ENCODE results near the gene C14orf93. TPM values are rescaled to one million over a fixed set of nuclear protein-coding genes. Genes with fewer than 3 reads are reported as not detected.
A peak's percentile ranks its signal among the peaks of the same experiment; 100 is the strongest.

C14orf93 gene
- total and polyA plus RNA-seq, 9 of the 15 experiments (the other 6 are each of a cell fraction or from before 2014, with no cell fraction given) = 2.2 to 22.4 (median 16.1) TPM

DNA sequence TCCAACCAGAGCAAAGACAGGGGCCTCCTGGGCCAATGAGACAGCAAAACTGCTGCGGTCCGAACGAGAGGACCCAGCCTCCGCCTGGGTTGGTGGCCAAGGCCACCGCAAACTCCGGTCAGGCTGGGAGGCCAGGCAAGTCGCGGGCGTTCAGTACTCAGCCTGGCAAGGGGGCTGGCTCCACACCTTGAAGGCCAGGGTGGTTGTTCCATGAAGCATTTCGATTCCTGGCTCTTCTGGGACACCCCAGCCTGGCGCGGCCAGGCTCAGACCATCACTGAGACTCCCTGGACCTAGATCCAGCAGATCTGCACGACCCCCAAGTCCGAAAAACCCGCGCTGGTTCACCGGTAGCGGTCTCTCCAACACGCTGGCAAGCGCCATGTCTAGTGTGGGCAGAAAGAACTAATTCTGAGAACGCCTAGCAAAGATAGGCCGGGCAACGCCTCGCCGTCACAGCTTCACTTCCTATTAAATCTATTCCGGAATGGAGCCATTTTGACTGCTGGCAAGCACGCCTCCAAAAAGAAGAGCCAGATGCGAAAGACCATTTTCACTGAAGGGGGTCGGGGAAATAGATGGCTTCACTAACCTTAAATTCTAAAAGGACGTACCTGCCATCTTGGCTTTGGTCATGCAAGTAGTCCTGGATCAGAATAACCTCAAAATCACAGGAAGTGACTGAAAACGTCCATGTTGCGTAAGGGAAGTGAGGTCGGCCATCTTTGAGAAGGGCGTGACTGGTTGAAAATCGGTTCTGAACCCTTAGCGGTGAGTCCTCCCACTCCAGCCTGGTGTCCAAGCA, 24.8 kb upstream of the C14orf93 start, which contains the start of gene PSMB5 (continued):
- TF ChIP-seq CBFA2T2 (conservative IDR thresholded peaks at IDR 0.05) = no peak
- TF ChIP-seq, protein P1, sequence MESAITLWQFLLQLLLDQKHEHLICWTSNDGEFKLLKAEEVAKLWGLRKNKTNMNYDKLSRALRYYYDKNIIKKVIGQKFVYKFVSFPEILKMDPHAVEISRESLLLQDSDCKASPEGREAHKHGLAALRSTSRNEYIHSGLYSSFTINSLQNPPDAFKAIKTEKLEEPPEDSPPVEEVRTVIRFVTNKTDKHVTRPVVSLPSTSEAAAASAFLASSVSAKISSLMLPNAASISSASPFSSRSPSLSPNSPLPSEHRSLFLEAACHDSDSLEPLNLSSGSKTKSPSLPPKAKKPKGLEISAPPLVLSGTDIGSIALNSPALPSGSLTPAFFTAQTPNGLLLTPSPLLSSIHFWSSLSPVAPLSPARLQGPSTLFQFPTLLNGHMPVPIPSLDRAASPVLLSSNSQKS (CRISPR knock-in tag; IDR thresholded peaks at IDR 0.05) = no peak
- no peak for TF ChIP-seq ZNF347 (CRISPR knock-in tag; IDR thresholded peaks at IDR 0.05; ENCODE audit: low read depth)
- TF ChIP-seq HNRNPK (IDR thresholded peaks at IDR 0.05; ENCODE audit: low read depth, low read length, poor library complexity, severe bottlenecking) = no peak
- TF ChIP-seq FOXA3 (CRISPR knock-in tag; conservative IDR thresholded peaks at IDR 0.05 in 1 of 2, IDR thresholded peaks at IDR 0.05 in 1 of 2) = 0 out of 4 replicates have a peak, but pooled peaks of 1 of the 2 experiments have one; percentile 20
- TF ChIP-seq NR2C2 (CRISPR knock-in tag; IDR thresholded peaks at IDR 0.05) = no peak
- peak; percentile 97 for TF ChIP-seq NR2C2 (tag; IDR thresholded peaks at IDR 0.05)
- TF ChIP-seq BHLHE40 (IDR thresholded peaks at IDR 0.05; ENCODE audit: low read length) = no peak
- TF ChIP-seq, protein P2, sequence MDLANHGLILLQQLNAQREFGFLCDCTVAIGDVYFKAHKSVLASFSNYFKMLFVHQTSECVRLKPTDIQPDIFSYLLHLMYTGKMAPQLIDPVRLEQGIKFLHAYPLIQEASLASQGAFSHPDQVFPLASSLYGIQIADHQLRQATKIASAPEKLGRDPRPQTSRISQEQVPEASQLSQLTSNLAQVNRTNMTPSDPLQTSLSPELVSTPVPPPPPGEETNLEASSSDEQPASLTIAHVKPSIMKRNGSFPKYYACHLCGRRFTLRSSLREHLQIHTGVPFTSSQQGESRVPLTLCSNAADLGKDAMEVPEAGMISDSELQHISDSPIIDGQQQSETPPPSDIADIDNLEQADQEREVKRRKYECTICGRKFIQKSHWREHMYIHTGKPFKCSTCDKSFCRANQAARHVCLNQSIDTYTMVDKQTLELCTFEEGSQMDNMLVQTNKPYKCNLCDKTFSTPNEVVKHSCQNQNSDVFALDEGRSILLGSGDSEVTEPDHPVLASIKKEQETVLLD (IDR thresholded peaks at IDR 0.05) = peak; percentile 95
- TF ChIP-seq DDX20 (tag; IDR thresholded peaks at IDR 0.05; ENCODE audit: low read depth) = 0 out of 2 replicates have a peak, but pooled peaks have one; percentile 57
- TF ChIP-seq EZH2 (IDR thresholded peaks at IDR 0.05; ENCODE audit: borderline replicate concordance, low read depth, low read length) = no peak
- TF ChIP-seq CBX1 (IDR thresholded peaks at IDR 0.05; ENCODE audit: low read depth) = 0 out of 2 replicates have a peak, but pooled peaks have one; percentile 21
- TF ChIP-seq CHCHD3 (CRISPR knock-in tag; IDR thresholded peaks at IDR 0.05) = no peak
- no peak for TF ChIP-seq ZBTB8A (IDR thresholded peaks at IDR 0.05; ENCODE audit: partially characterized antibody)
- no peak for TF ChIP-seq ZNF121 (CRISPR knock-in tag; conservative IDR thresholded peaks at IDR 0.05)
- no peak for TF ChIP-seq ZNF24 (IDR thresholded peaks at IDR 0.05)
- TF ChIP-seq PHF21A (IDR thresholded peaks at IDR 0.05; ENCODE audit: borderline replicate concordance, low read depth) = no peak
- TF ChIP-seq, protein P3, sequence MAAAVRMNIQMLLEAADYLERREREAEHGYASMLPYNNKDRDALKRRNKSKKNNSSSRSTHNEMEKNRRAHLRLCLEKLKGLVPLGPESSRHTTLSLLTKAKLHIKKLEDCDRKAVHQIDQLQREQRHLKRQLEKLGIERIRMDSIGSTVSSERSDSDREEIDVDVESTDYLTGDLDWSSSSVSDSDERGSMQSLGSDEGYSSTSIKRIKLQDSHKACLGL (CRISPR knock-in tag; IDR thresholded peaks at IDR 0.05; ENCODE audit: borderline replicate concordance, poor library complexity, severe bottlenecking) = no peak
- no peak for TF ChIP-seq KLF10 (CRISPR knock-in tag; IDR thresholded peaks at IDR 0.05)
- no peak for TF ChIP-seq XRCC3 (IDR thresholded peaks at IDR 0.05)
- TF ChIP-seq NCOA4 (IDR thresholded peaks at IDR 0.05; ENCODE audit: partially characterized antibody) = no peak
- TF ChIP-seq, protein P4, sequence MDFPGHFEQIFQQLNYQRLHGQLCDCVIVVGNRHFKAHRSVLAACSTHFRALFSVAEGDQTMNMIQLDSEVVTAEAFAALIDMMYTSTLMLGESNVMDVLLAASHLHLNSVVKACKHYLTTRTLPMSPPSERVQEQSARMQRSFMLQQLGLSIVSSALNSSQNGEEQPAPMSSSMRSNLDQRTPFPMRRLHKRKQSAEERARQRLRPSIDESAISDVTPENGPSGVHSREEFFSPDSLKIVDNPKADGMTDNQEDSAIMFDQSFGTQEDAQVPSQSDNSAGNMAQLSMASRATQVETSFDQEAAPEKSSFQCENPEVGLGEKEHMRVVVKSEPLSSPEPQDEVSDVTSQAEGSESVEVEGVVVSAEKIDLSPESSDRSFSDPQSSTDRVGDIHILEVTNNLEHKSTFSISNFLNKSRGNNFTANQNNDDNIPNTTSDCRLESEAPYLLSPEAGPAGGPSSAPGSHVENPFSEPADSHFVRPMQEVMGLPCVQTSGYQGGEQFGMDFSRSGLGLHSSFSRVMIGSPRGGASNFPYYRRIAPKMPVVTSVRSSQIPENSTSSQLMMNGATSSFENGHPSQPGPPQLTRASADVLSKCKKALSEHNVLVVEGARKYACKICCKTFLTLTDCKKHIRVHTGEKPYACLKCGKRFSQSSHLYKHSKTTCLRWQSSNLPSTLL (IDR thresholded peaks at IDR 0.05) = no peak
- TF ChIP-seq TAF15 (IDR thresholded peaks at IDR 0.05; ENCODE audit: low read depth, low read length) = no peak
- TF ChIP-seq ELF4 (CRISPR knock-in tag; IDR thresholded peaks at IDR 0.05) = no peak
